ENCODE results near the gene NOXA1.

NOXA1 gene

GRCh38 chr9:137423514-137424291, 510 bp downstream of the NOXA1 start:
- in situ Hi-C loops (cut with MboI; ENCODE audit: low sequenced_read_pairs) = no loop called here

GRCh38 chr9:137426018-137426681, 3.0 kb downstream of the NOXA1 start:
- in situ Hi-C loops (cut with MboI; ENCODE audit: low sequenced_read_pairs) = no loop called here

DNA sequence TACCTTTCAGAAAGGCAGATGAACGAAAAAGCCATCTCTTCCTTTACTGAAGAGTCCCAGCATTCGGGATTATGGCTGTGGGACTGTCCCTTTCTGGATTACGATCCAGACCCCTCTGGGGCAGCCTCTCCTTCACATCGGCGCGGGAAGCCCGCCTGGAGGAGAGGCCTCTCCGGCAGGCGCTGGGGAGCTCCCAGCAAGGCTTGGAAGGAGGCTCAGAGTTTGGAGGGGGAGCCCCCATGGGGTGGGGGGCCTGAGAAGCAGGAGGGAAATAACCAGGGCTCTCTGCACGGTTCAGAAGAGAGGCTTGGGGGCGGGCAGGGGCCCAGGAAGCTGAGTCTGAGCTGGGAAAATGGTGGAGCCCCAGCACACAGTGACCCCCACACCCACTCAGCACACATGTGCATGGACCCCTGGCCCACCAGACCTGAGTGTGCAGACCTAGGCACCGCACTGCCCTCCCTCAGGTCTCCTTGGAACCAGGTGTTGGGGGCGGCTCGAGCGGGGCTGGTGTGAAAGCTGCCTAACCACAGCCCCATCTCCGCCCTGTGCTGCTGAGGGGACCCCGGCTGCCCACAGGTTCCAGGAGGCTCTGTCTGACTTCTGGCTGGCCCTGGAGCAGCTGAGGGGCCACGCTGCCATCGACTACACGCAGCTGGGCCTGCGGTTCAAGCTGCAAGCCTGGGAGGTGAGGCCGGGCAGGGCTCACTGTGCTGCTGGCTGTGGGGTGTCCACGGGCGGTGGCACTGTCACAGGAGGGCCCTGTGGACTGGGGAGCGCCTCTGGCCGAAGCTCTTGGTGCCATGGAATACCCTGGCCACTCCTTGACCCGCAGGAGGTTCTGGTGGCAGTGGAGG, 4.5 kb downstream of the NOXA1 start:
- in situ Hi-C loops (cut with MboI; ENCODE audit: low sequenced_read_pairs) = no loop called here

DNA sequence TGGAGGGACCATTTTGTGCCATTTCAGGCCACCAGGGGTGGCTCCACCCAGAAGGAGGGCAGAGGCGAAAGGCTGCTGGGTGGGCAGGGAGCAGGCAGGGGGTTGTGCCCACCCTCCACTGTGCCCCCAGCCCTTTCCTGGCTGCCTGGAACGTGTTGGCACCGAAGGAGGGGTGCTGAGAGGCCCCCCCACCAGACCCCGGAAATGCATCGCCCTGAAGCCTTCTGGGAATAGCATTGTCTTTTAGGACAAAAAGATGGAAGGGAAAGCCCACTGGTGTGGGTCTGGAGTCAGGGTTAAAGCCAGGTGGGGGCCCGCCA, 5.1 kb downstream of the NOXA1 start:
- in situ Hi-C loops (cut with MboI; ENCODE audit: low sequenced_read_pairs) = no loop called here

DNA sequence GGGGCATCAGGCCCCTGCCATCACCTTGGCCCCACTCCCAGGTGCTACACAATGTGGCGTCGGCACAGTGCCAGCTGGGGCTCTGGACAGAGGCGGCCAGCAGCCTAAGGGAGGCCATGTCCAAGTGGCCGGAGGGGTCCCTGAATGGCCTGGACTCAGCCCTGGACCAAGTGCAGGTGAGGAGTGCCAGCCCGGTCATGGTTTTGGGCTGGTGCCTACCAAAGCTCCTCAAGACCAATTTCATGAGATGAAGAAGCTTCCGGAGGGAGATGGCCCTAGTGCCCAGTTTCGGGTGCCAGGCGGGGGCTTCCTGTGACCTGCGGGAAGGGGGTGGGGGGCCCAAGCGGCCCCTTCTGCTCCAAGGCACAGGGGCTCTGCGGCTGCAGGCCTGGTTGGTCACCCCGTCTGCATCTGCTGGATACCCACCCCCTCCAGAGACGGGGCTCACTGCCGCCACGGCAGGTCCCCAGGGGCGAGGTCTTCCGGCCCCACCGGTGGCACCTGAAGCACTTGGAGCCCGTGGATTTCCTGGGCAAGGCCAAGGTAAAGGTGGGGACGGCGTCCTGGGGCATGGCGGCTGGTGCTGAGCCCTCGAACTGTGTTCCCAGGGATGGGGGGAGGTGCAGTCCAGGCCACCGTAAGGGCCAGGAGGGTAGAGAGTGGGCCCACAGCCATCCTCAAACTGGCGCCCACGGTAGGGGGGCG, 5.8 kb downstream of the NOXA1 start:
- in situ Hi-C loops (cut with MboI; ENCODE audit: low sequenced_read_pairs) = no loop called here

- in situ Hi-C loops (cut with MboI; ENCODE audit: low sequenced_read_pairs) = no loop called here
Measured at GRCh38 chr9:137429546-137429890, 6.3 kb downstream of the NOXA1 start.

- in situ Hi-C loops (cut with MboI; ENCODE audit: low sequenced_read_pairs) = no loop called here
Measured at GRCh38 chr9:137429974-137430722, 7.0 kb downstream of the NOXA1 start.

GRCh38 chr9:137430723-137431415, 7.7 kb downstream of the NOXA1 start:
- in situ Hi-C loops (cut with MboI; ENCODE audit: low sequenced_read_pairs) = no loop called here

- in situ Hi-C loops (cut with MboI; ENCODE audit: low sequenced_read_pairs) = no loop called here
Measured at GRCh38 chr9:137431416-137431931, 8.3 kb downstream of the NOXA1 start.

GRCh38 chr9:137432687-137433348, 9.6 kb downstream of the NOXA1 start:
- in situ Hi-C loops (cut with MboI; ENCODE audit: low sequenced_read_pairs) = no loop called here

DNA sequence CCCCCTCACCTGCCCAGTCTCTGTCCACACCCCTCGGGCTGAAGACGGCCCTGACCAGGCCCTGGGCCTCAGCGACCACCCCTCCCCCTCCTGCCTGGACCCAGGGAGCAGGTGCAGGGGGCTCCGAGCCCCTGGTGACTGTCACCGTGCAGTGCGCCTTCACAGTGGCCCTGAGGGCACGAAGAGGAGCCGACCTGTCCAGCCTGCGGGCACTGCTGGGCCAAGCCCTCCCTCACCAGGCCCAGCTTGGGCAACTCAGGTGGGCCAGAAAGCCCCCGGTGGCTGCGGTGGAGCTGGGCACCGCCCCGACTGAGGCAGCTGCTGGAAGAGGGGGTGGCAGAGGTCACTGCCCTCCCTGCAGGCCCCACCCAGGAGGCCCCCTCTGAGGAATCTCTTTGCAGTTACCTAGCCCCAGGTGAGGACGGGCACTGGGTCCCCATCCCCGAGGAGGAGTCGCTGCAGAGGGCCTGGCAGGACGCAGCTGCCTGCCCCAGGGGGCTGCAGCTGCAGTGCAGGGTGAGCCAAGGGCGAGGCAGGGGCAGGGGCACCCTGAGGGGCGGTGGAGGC, 10.2 kb downstream of the NOXA1 start:
- in situ Hi-C loops (cut with MboI; ENCODE audit: low sequenced_read_pairs) = no loop called here

DNA sequence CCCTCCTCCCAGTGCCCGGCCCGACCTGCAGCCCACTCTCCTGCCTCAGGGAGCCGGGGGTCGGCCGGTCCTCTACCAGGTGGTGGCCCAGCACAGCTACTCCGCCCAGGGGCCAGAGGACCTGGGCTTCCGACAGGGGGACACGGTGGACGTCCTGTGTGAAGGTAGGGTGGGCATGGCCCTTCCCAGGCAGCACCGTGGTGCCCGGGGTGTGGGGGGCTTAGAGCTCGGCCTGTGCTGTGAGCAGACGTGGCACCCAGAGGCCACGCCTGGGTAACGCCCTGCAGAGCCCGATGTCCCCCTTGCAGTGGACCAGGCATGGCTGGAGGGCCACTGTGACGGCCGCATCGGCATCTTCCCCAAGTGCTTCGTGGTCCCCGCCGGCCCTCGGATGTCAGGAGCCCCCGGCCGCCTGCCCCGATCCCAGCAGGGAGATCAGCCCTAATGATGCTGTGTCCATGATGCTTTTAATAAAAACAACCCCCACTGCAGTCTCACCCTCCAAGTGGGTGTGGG, 10.8 kb downstream of the NOXA1 start:
- in situ Hi-C loops (cut with MboI; ENCODE audit: low sequenced_read_pairs) = no loop called here

DNA sequence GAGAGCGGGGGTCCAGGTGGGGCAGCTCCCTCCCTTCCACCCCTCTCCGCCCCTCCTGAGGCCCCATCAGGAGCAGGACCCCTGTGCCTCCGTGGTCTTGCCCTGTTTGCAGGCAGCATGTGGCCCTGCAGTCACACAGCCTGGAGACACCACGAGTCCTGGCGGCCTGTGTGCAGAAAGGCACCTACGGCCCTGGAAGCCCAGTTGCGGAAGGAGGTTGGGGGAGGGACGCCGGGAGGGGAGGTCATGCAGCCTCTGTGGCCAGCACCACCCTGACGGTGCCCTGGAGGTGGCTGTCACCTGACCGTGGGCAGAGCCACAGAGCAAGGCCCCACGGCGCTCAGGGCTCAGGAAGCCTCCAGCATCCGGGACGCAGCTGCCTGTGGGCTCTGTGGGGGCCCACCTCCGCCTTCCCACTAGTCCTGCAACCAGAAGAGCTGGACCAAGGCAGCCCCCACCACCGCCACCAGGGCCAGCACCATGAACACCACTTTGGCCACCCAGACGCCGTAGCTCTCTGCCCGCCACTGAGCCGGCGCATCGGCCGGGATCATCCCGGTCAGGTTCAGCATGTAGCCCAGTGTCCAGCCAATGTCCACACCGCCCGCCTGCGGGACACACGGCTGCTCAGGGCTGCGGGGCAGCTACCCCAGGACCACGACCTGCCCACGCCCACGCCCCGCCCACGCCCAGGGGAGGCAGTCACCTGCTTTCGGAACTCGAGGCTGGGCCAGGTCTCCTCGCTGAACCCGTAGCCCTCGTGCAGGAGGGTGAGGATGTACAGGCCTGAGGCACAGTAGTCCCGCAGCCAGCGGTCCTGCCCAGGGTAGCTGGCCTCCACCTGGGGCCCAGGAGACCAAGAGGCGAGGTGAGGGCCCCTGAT, 11.5 kb downstream of the NOXA1 start:
- in situ Hi-C loops (cut with MboI; ENCODE audit: low sequenced_read_pairs) = no loop called here

GRCh38 chr9:137435381-137435891, 12.2 kb downstream of the NOXA1 start:
- in situ Hi-C loops (cut with MboI; ENCODE audit: low sequenced_read_pairs) = no loop called here

DNA sequence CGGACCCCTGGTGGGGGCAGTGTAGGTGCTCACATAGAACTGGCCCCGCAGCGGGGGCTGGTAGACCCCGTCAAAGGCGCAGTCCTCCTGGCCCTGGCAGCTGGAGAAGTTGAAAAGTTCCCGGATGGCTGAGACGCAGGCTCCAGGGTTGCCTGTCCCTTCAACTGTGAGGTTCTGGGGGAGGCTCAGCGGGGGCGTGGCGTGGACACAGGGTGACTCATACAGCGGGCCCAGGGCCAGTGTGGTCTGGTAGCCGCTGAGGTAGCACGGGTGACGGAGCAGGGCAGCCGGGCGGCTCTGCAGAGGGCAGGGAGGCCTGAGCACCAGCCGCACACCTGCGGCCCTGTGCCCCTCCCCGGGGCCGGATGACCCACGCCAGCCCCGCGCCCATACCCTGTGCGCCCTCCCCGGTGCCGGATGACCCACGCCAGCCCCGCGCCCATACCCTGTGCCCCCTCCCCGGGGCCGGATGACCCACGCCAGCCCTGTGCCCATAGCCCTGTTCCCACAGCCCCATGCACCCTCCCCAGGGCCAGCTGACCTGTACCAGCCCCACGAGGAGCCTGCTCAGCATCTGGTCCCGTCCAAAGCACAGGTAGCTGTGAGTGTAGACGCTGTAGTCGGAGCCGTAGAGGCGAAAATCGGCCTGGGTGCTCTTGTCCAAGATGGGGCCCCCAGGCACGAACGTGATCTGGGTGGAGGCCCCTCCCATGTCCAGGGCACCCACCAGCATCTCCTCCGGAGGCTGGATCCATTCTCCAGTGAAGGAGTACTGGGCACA, 13.0 kb downstream of the NOXA1 start:
- in situ Hi-C loops (cut with MboI; ENCODE audit: low sequenced_read_pairs) = no loop called here

DNA sequence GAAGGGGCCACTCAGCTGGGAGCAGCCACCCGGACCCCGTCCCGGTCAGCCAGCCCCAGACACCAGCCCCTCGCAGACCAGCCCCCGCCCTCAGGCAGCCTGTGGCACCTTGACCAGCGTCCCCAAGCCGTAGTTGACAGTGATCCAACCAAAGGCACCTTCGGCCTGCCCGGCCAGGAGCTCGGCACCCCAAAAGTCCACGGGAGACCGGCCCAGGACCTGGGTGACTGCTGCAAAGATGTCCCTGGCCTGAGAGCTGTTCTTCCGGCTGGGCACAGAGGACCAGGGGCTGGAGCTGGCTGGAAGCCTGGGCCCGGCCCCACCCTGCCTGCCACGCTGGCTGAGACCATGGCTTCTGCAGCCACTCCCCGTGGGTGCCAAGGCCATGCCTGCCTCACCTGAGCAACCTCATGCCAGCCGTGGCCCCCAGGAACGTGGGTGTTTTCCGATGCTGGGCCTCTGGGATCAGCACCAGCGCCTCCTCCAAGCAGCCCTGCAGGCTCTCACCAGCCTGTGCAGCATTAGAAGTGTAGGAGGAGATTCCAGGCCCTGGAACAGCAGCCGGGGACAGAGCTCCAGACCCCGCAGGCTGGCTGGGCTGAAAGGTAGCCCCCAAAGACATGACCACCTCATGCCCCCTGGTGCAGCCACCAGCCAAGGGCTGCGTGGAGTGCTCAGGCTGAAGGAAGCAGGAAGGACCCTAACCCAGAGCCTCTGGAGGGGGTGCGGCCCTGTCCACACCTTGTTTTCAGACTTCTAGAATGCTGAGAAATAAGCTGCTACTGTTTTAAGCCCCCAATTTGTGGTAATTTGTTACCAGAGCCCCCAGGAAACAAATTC, 13.8 kb downstream of the NOXA1 start:
- in situ Hi-C loops (cut with MboI; ENCODE audit: low sequenced_read_pairs) = no loop called here

All from HL-60/S4 (cell line).